HepG2 (cell line): ENCODE measurements around the gene NT5DC4. TPM values are rescaled to one million over a fixed set of nuclear protein-coding genes. Genes with fewer than 3 reads are reported as not detected.

Experiments used
- ATAC-seq: fragments of 200-7000 bp; cut with Tn5 transposase; 3 replicates; pipeline ENCODE4 v1.9.1; 2020; ENCODE audit warnings: mild to moderate bottlenecking, moderate library complexity
- BruUV-seq: library from RNA; stranded (reverse); fragments of 400-500 nt; replicated peaks from 2 replicates; lab custom pipeline; 2021; lab: Mats Ljungman, UMichigan
- CTCF ChIA-PET: fragments of 300-600 bp; formaldehyde crosslinking; extraction: SDS; loops from one replicate; lab custom pipeline; 2021; ENCODE audit warnings: low total read pairs, inconsistent platforms, low intra/inter-chr PET ratio; lab: Yijun Ruan, JAX
- POLR2A ChIA-PET: fragments of 350-600 bp; sonication (Branson Sonifier 250); formaldehyde crosslinking; loops from one replicate; lab custom pipeline; 2020; ENCODE audit warnings: antibody characterized with exemption, inconsistent platforms; lab: Yijun Ruan, JAX
- DNase-seq: peaks from one replicate; pipeline ENCODE4 v3.0.0-alpha.2; 2015; ENCODE audit warnings: low spot score
- FAIRE-seq: peaks from 3 replicates; lab custom pipeline; 2011; peaks lifted over from hg19 to GRCh38; lab: Jason Lieb, UNC
- H2AFZ ChIP-seq: one replicate; pipeline ENCODE4 v1.6.1; 2011; ENCODE audit warnings: low read length, inconsistent platforms
- H3K27ac ChIP-seq: fragments of 300-600 bp; 3 replicates; pipeline ENCODE4 v1.8.0; 2011; ENCODE audit warnings: mixed run types, mild to moderate bottlenecking, mixed read lengths, low read length, inconsistent platforms; ENCODE audit not compliant: insufficient read depth; ENCODE audit errors: extremely low read length
- H3K27me3 ChIP-seq, 2 experiments: fragments of 200-600 bp in 1 of 2; 2 replicates in 1 of 2; 3 replicates in 1 of 2; pipeline versions ENCODE4 v1.6.0 to v1.8.0; 2011; ENCODE audit warnings: low read length in 2 of 2, mild to moderate bottlenecking in 2 of 2, moderate library complexity in 2 of 2, inconsistent platforms in 1 of 2; ENCODE audit not compliant: insufficient read depth in 2 of 2, control insufficient read depth in 1 of 2
- H3K36me3 ChIP-seq, 2 experiments: fragments of 200-600 bp in 1 of 2; replicated peaks in 1 of 2; 2 replicates in 1 of 2; 3 replicates in 1 of 2; pipeline versions ENCODE4 v1.5.1 to v1.8.0; 2011; ENCODE audit warnings: low read length in 2 of 2, inconsistent platforms in 1 of 2; ENCODE audit not compliant: insufficient read depth in 2 of 2, control insufficient read depth in 1 of 2
- H3K4me1 ChIP-seq: 2 replicates; pipeline ENCODE4 v1.5.1; 2012; ENCODE audit warnings: low read length, inconsistent platforms; ENCODE audit not compliant: insufficient read depth
- H3K4me2 ChIP-seq: 2 replicates; pipeline ENCODE4 v1.6.0; 2011; ENCODE audit warnings: low read depth, low read length, inconsistent platforms
- H3K4me3 ChIP-seq, 3 experiments: fragments of 200-600 bp in 1 of 3; sonication (generic), shearing (Covaris generic) in 1 of 3; replicated peaks in 1 of 3; 2 replicates each; pipeline ENCODE4 v1.5.1; 2011 to 2016; ENCODE audit warnings: low read length in 3 of 3, inconsistent platforms in 2 of 3, low read depth in 2 of 3, mild to moderate bottlenecking in 2 of 3, control low read depth in 1 of 3, mixed read lengths in 1 of 3; ENCODE audit not compliant: insufficient read depth in 1 of 3
- H3K79me2 ChIP-seq: one replicate; pipeline ENCODE4 v1.6.1; 2011; ENCODE audit warnings: low read length, inconsistent platforms; ENCODE audit not compliant: insufficient read depth
- H3K9ac ChIP-seq: 2 replicates; pipeline ENCODE4 v1.6.0; 2011; ENCODE audit warnings: mild to moderate bottlenecking, low read depth, low read length, inconsistent platforms; ENCODE audit not compliant: insufficient read depth
- H3K9me3 ChIP-seq: 2 replicates; pipeline ENCODE4 v1.5.1; 2012; ENCODE audit warnings: mild to moderate bottlenecking, low read length
- H4K20me1 ChIP-seq: 2 replicates; pipeline ENCODE4 v1.6.0; 2011; ENCODE audit warnings: inconsistent platforms, mild to moderate bottlenecking, low read length, moderate library complexity; ENCODE audit not compliant: insufficient read depth
- CEBPB ChIP-seq: IDR thresholded peaks from 2 replicates; pipeline ENCODE4 v1.6.1; 2011; ENCODE audit warnings: low read depth, low read length, improper control_type of control experiment, borderline replicate concordance
- CEBPG ChIP-seq: IDR thresholded peaks from 2 replicates; pipeline ENCODE4 v1.6.1; 2016
- DPF2 ChIP-seq: sonication (generic); formaldehyde crosslinking; IDR thresholded peaks from 2 replicates; pipeline ENCODE4 v1.4.0; 2020; ENCODE audit warnings: mild to moderate bottlenecking, low read depth, missing genetic modification reagents, borderline replicate concordance
- FOXJ3 ChIP-seq: sonication (generic); formaldehyde crosslinking; IDR thresholded peaks from 2 replicates; pipeline ENCODE4 v1.4.0; 2020; ENCODE audit warnings: missing genetic modification reagents, mild to moderate bottlenecking, borderline replicate concordance
- FOXP1 ChIP-seq, 2 experiments: fragments of 450-650 bp in 1 of 2; IDR thresholded peaks; 2 replicates each; pipeline ENCODE4 v1.6.1; 2017 to 2018; ENCODE audit warnings: antibody characterized with exemption in 1 of 2
- FOXP4 ChIP-seq: sonication (generic); formaldehyde crosslinking; IDR thresholded peaks from 2 replicates; pipeline ENCODE4 v1.4.0; 2020; ENCODE audit warnings: missing genetic modification reagents
- KAT8 ChIP-seq: IDR thresholded peaks from 2 replicates; pipeline ENCODE4 v1.6.1; 2016; ENCODE audit warnings: missing genetic modification reagents, missing compliant biosample characterization
- NCOR1 ChIP-seq: fragments of 200-600 bp; sonication (generic); IDR thresholded peaks from 2 replicates; pipeline ENCODE4 v1.7.0; 2017; ENCODE audit warnings: antibody characterized with exemption, low read length, borderline replicate concordance
- NFIC ChIP-seq: IDR thresholded peaks from 2 replicates; pipeline ENCODE4 v1.6.1; 2012; ENCODE audit warnings: mild to moderate bottlenecking, low read length, inconsistent platforms
- SNAI1 ChIP-seq: sonication (generic); formaldehyde crosslinking; IDR thresholded peaks from 2 replicates; pipeline ENCODE4 v1.5.0; 2020; ENCODE audit warnings: mild to moderate bottlenecking, missing genetic modification reagents, borderline replicate concordance
- STAG1 ChIP-seq: sonication (generic); formaldehyde crosslinking; IDR thresholded peaks from 2 replicates; pipeline ENCODE4 v1.4.0; 2020; ENCODE audit warnings: missing genetic modification reagents
- ZNF644 ChIP-seq: IDR thresholded peaks from 2 replicates; pipeline ENCODE4 v1.6.1; 2016; ENCODE audit warnings: low read depth
- WGBS: methylation state at CpG from one replicate; pipeline ENCODE4 v1.1.6; 2017; ENCODE audit warnings: low lambda C conversion rate; 5-methylcytosine and 5-hydroxymethylcytosine counted together
- in situ Hi-C: cut with HindIII; loops from 2 replicates; pipeline ENCODE4 v1.10.0; 2017; ENCODE audit warnings: low pct_unique_long_range_greater_than_20kb; ENCODE audit not compliant: extremely low pct_ligation_motif_present
- intact Hi-C: fragments of 100-400 bp; cut with micrococcal nuclease; formaldehyde crosslinking; loops from one replicate; pipeline ENCODE4 v1.10.0; 2022; ENCODE audit not compliant: unreplicated experiment
- polyA plus RNA-seq, 8 experiments: library from polyadenylated mRNA; depleted of rRNA in 3 of 8; stranded (reverse) in 7 of 8; unstranded in 1 of 8; fragments of >200 nt; fragmentation: Illumina TruSeq in 4 of 8; extraction: Trizol in 4 of 8; gene quantifications; 2 replicates each; pipeline versions ENCODE4 v1.2.1 to v1.2.3, GENCODE V29; 2011 to 2016; ENCODE audit warnings: low read depth in 4 of 8, missing spikeins in 1 of 8, mixed read lengths in 1 of 8; ENCODE audit not compliant: insufficient read depth in 1 of 8
- total RNA-seq, 5 experiments: library from RNA; depleted of rRNA; stranded (reverse); fragments of >200 nt; fragmentation: Illumina TruSeq; extraction: Trizol; gene quantifications; 2 replicates each; pipeline ENCODE4 v1.2.3, GENCODE V29; 2016; ENCODE audit warnings: low read depth in 1 of 5

Gene NT5DC4
- total and polyA plus RNA-seq, 2 of the 13 experiments (the other 11 are each of a cell fraction or from before 2014, with no cell fraction given) = 0.04 to 4.2 TPM

- Histone ChIP-seq H3K36me3 (peaks cover 3 to 22% of the 10 kb centered on the region in 2 experiments), H3K79me2 (peaks cover 23% of the 10 kb centered on the region), H4K20me1 (no peaks in the 10 kb centered on the region), H3K9me3 (no peaks in the 10 kb centered on the region), H3K4me3 (peak overlapping the region in 1 of 3 experiments; percentile 91; a peak in 1 of 6 replicates), H3K27me3 (no peaks in the 10 kb centered on the region; a peak in 1 of 5 replicates)
- peak; percentile 43 for FAIRE-seq
- no TSS peak for BruUV-seq
- CTCF ChIA-PET = no interaction called here
- WGBS = 68% methylated on average over 4 of the region's 4 CpGs
- intact Hi-C loops = loop anchor here (5.0 kb wide), 2 partner anchors 40 to 180 kb away; no protein-coding TSS in a partner anchor
- no peak for DNase-seq
- no peak for TF ChIP-seq NFIC
- no peak for TF ChIP-seq SNAI1
- no peak for TF ChIP-seq NCOR1
- peak; percentile 44; the same call in 1 of the 2 replicates for TF ChIP-seq ZNF644 (CRISPR knock-in tag)
- 0 out of 2 replicates have a peak, but pooled peaks have one; percentile 0 for TF ChIP-seq KAT8 (CRISPR knock-in tag)
- no peak for TF ChIP-seq FOXP1 (IDR thresholded peaks at IDR 0.05)
- TF ChIP-seq FOXP1 (CRISPR knock-in tag; IDR thresholded peaks at IDR 0.05) = 0 out of 2 replicates have a peak, but pooled peaks have one; percentile 13
- 0 out of 2 replicates have a peak, but pooled peaks have one; percentile 10 for TF ChIP-seq FOXP4 (CRISPR knock-in tag)
- peak; percentile 6; the same call in 1 of the 2 replicates for TF ChIP-seq STAG1
- 0 out of 2 replicates have a peak, but pooled peaks have one; percentile 23 for TF ChIP-seq FOXJ3 (CRISPR knock-in tag)
- TF ChIP-seq CEBPB = peak; percentile 61; the same call in 1 of the 2 replicates
- TF ChIP-seq CEBPG (CRISPR knock-in tag) = peak; percentile 69
- TF ChIP-seq DPF2 (CRISPR knock-in tag) = no peak
- TF ChIP-seq, all 625 proteins: peak for 8
- H3K4me1 ChIP-seq = peaks cover 42% of the 10 kb centered on the region
- H2AFZ ChIP-seq = peak overlapping the region; percentile 22
- peak overlapping the region; percentile 72 for H3K27ac ChIP-seq
- POLR2A ChIA-PET = no interaction called here
- H3K4me2 ChIP-seq = peak overlapping the region; percentile 90
- no peak for ATAC-seq
- in situ Hi-C loops = loop anchor here (5.0 kb wide), 1 partner anchor 40 kb away; no protein-coding TSS in a partner anchor
- H3K9ac ChIP-seq = peak overlapping the region; percentile 85; the same call in 1 of the 2 replicates
Observed at GRCh38 chr2:112762276-112762675, 41.5 kb downstream of the NT5DC4 start.
